Trophoblast cell (in vitro differentiated cells and primary cell): ENCODE data around the gene ART4.

Source experiments
- DNase-seq, 2 donors: peaks; one replicate each; pipeline ENCODE4 v3.0.0-alpha.2; 2016
- H2AFZ ChIP-seq: 2 replicates; pipeline ENCODE4 v1.6.1; 2013; ENCODE audit warnings: low read length, moderate library complexity, mild to moderate bottlenecking; ENCODE audit not compliant: insufficient read depth, poor library complexity
- H2AK5ac ChIP-seq: 2 replicates; pipeline ENCODE4 v1.6.1; 2013; ENCODE audit warnings: mild to moderate bottlenecking, low read length
- H2BK120ac ChIP-seq: 2 replicates; pipeline ENCODE4 v1.6.1; 2013; ENCODE audit warnings: low read length, mild to moderate bottlenecking, moderate library complexity; ENCODE audit not compliant: insufficient read depth, poor library complexity
- H2BK12ac ChIP-seq: 2 replicates; pipeline ENCODE4 v1.6.1; 2013; ENCODE audit warnings: mild to moderate bottlenecking, low read length, moderate library complexity
- H2BK5ac ChIP-seq: 2 replicates; pipeline ENCODE4 v1.6.1; 2013; ENCODE audit warnings: low read length, low read depth, moderate library complexity, mild to moderate bottlenecking; ENCODE audit not compliant: poor library complexity
- H3K14ac ChIP-seq: 2 replicates; pipeline ENCODE4 v1.6.1; 2013; ENCODE audit warnings: mild to moderate bottlenecking, low read length
- H3K18ac ChIP-seq: 2 replicates; pipeline ENCODE4 v1.6.1; 2013; ENCODE audit warnings: mild to moderate bottlenecking, low read length
- H3K23ac ChIP-seq: 2 replicates; pipeline ENCODE4 v1.6.1; 2013; ENCODE audit warnings: low read length
- H3K27ac ChIP-seq: 2 replicates; pipeline ENCODE4 v1.5.1; 2013; ENCODE audit warnings: low read depth, mild to moderate bottlenecking, inconsistent platforms, low read length, moderate library complexity
- H3K27me3 ChIP-seq: 2 replicates; pipeline ENCODE4 v1.6.1; 2013; ENCODE audit warnings: inconsistent platforms, mild to moderate bottlenecking, low read length, moderate library complexity; ENCODE audit not compliant: insufficient read depth
- H3K36me3 ChIP-seq, 2 experiments: 1 replicate in 1 of 2; 2 replicates in 1 of 2; pipeline ENCODE4 v1.6.1; 2013; ENCODE audit warnings: low read length in 2 of 2, mild to moderate bottlenecking in 2 of 2, moderate library complexity in 1 of 2; ENCODE audit not compliant: insufficient read depth in 2 of 2, control insufficient read depth in 1 of 2
- H3K4ac ChIP-seq: 2 replicates; pipeline ENCODE4 v1.6.1; 2013; ENCODE audit warnings: low read depth, mild to moderate bottlenecking, low read length, moderate library complexity
- H3K4me1 ChIP-seq, 2 experiments: 1 replicate in 1 of 2; 2 replicates in 1 of 2; pipeline ENCODE4 v1.6.1; 2013; ENCODE audit warnings: low read length in 2 of 2, mild to moderate bottlenecking in 2 of 2, moderate library complexity in 1 of 2; ENCODE audit not compliant: insufficient read depth in 2 of 2, control insufficient read depth in 1 of 2
- H3K4me2 ChIP-seq: 2 replicates; pipeline ENCODE4 v1.6.1; 2013; ENCODE audit warnings: inconsistent platforms, mild to moderate bottlenecking, low read length, moderate library complexity
- H3K4me3 ChIP-seq: 2 replicates; pipeline ENCODE4 v1.5.1; 2013; ENCODE audit warnings: mild to moderate bottlenecking, low read depth, low read length, inconsistent platforms
- H3K79me1 ChIP-seq: one replicate; pipeline ENCODE4 v1.6.1; 2013; ENCODE audit warnings: low read length
- H3K79me2 ChIP-seq: 2 replicates; pipeline ENCODE4 v1.6.1; 2013; ENCODE audit warnings: low read length, mild to moderate bottlenecking; ENCODE audit not compliant: control insufficient read depth, insufficient read depth, poor library complexity
- H3K9ac ChIP-seq: 2 replicates; pipeline ENCODE4 v1.6.1; 2013; ENCODE audit warnings: mild to moderate bottlenecking, low read length
- H3K9me3 ChIP-seq: 2 replicates; pipeline ENCODE4 v1.6.1; 2013; ENCODE audit warnings: low read depth, mild to moderate bottlenecking, control low read depth, inconsistent platforms, low read length; ENCODE audit not compliant: insufficient read depth
- H4K12ac ChIP-seq: 2 replicates; pipeline ENCODE4 v1.6.1; 2013; ENCODE audit warnings: low read depth, mild to moderate bottlenecking, low read length, moderate library complexity
- H4K8ac ChIP-seq: 2 replicates; pipeline ENCODE4 v1.6.1; 2013; ENCODE audit warnings: low read depth, mild to moderate bottlenecking, low read length, moderate library complexity
- H4K91ac ChIP-seq: one replicate; pipeline ENCODE4 v1.6.1; 2013; ENCODE audit warnings: low read depth, mild to moderate bottlenecking, low read length, moderate library complexity
- WGBS: extraction: QIAGEN DNeasy Blood & Tissue Kit; methylation state at CpG from one replicate; pipeline ENCODE4 v1.1.7; 2013; ENCODE audit warnings: missing lambda C conversion rate; ENCODE audit not compliant: insufficient read length, insufficient coverage; ENCODE audit errors: extremely low coverage; 5-methylcytosine and 5-hydroxymethylcytosine counted together

Gene ART4

DNA sequence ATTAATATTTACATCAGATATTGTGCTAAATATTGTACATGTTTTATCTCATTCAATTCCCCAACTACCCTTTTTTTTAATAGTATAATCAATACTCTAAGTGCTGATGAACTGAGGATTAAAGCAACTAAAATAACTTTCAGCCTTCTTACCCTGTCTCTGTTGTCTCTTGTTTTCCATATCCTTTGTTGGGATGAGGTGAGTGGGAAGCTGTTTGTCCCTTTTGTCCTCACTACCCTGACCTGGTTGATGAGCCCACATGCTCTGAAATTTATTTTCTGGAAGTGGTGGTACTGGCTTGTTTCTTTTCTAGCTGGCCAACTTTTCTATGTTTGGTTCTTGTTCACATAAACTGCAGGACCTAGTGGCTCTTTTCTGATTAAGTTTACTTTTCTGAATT, 9.6 kb upstream of the ART4 start:
- Histone ChIP-seq H3K4me2 (no peak overlapping the region), H3K27me3 (no peaks in the 10 kb centered on the region), H3K27ac (peak overlapping the region; percentile 57), H2AK5ac (no peak overlapping the region), H2BK120ac (peak overlapping the region; percentile 81), H3K9ac (no peak overlapping the region), H3K79me1 (peaks cover 33% of the 10 kb centered on the region), H4K12ac (no peak overlapping the region), H3K4ac (no peak overlapping the region), H3K18ac (no peak overlapping the region), H3K14ac (no peak overlapping the region), H3K4me1 (peaks cover 4 to 21% of the 10 kb centered on the region in 2 experiments), H2AFZ (no peak overlapping the region), H3K36me3 (no peaks in the 10 kb centered on the region), H3K23ac (no peak overlapping the region), H3K4me3 (no peak overlapping the region), H2BK12ac (peak overlapping the region; percentile 99), H3K9me3 (no peaks in the 10 kb centered on the region), H2BK5ac (peak overlapping the region; percentile 89), H4K91ac (peak overlapping the region; percentile 98), H3K79me2 (peaks cover 2% of the 10 kb centered on the region), H4K8ac (no peak overlapping the region)
- no peak for DNase-seq

DNA sequence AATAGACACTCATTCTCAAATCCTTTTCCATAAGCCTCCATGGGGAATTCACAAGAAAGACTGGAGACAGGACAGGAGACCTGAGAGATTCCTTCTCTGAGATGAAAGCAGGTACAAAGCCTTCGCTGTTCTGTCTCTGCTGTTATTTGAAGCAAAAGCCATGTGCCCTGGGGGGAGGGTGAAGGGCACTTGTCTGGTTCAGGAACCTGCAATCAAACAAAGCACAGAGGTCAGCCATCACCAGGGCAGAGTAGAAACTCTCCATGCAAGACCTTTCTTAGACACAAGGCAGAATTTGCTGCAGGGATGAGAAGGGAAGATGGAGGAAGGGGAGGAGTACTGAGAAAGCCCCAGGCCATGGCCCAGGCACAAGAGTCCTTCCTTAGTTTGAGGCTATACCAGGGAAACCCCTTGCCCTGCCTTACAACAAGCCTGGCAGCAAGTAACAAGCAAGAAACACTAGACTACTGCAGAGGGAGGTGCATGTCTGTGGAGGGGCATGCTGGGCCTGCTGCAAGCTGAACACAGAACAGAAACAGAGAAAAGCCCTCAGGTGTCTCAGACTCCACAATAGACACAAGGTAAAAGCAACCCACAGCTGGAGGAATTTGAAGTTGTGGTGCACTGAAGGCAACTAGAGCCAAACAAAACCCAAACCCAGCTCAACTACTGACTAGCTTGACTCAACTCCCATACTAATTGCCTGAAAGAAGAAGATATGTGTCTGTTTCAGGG, 7.8 kb upstream of the ART4 start:
- Histone ChIP-seq H3K36me3 (no peaks in the 10 kb centered on the region), H4K91ac (peak overlapping the region; percentile 58), H3K23ac (no peak overlapping the region), H3K79me2 (peaks cover 2% of the 10 kb centered on the region), H3K4me2 (peak overlapping the region; percentile 17), H3K79me1 (peaks cover 37% of the 10 kb centered on the region), H3K14ac (peak overlapping the region; percentile 3), H3K4me1 (peaks cover 4 to 21% of the 10 kb centered on the region in 2 experiments), H3K9me3 (no peaks in the 10 kb centered on the region), H3K4ac (no peak overlapping the region), H3K9ac (no peak overlapping the region), H2AFZ (no peak overlapping the region), H2BK120ac (peak overlapping the region; percentile 77), H3K18ac (no peak overlapping the region), H3K27me3 (no peaks in the 10 kb centered on the region), H2BK5ac (peak overlapping the region; percentile 87), H4K8ac (peak overlapping the region; percentile 5), H4K12ac (no peak overlapping the region), H2BK12ac (peak overlapping the region; percentile 2), H2AK5ac (no peak overlapping the region), H3K4me3 (no peak overlapping the region), H3K27ac (peak overlapping the region; percentile 92)
- DNase-seq: no peak
- WGBS: no CpG with 5 or more reads among the region's 1 CpG

DNA sequence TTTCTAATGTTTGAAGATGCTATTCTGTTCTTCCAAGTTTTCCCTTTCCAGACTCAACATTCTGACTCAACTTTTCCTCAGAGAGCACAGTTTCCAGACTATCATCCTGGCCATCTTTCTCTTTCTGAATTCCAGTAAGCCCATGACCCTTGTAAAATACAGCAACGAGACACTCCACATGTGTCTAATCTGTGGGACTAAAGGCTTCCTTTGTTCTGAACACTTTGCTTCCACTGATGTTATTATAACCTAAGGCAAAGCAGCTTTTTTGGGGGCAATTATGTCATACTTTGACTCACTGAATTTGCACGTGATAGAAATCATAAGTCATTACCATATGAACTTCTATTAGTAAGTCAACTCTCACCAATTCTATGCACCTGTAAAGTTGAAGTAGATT, 6.3 kb upstream of the ART4 start:
- Histone ChIP-seq H4K12ac (no peak overlapping the region), H2BK120ac (no peak overlapping the region), H3K9ac (no peak overlapping the region), H2AFZ (no peak overlapping the region), H3K4ac (no peak overlapping the region), H2BK12ac (no peak overlapping the region), H3K18ac (no peak overlapping the region), H3K4me3 (no peak overlapping the region), H3K23ac (no peak overlapping the region), H4K91ac (no peak overlapping the region), H3K79me1 (peaks cover 35% of the 10 kb centered on the region), H3K27ac (peak overlapping the region; percentile 84), H3K4me2 (no peak overlapping the region), H3K27me3 (no peaks in the 10 kb centered on the region), H2BK5ac (no peak overlapping the region), H3K36me3 (no peaks in the 10 kb centered on the region), H3K9me3 (no peaks in the 10 kb centered on the region), H2AK5ac (no peak overlapping the region), H3K14ac (no peak overlapping the region), H3K4me1 (peaks cover 4 to 21% of the 10 kb centered on the region in 2 experiments), H4K8ac (no peak overlapping the region), H3K79me2 (peaks cover 2% of the 10 kb centered on the region)
- no peak for DNase-seq
- no CpG with 5 or more reads among the region's 2 CpGs for WGBS

DNA sequence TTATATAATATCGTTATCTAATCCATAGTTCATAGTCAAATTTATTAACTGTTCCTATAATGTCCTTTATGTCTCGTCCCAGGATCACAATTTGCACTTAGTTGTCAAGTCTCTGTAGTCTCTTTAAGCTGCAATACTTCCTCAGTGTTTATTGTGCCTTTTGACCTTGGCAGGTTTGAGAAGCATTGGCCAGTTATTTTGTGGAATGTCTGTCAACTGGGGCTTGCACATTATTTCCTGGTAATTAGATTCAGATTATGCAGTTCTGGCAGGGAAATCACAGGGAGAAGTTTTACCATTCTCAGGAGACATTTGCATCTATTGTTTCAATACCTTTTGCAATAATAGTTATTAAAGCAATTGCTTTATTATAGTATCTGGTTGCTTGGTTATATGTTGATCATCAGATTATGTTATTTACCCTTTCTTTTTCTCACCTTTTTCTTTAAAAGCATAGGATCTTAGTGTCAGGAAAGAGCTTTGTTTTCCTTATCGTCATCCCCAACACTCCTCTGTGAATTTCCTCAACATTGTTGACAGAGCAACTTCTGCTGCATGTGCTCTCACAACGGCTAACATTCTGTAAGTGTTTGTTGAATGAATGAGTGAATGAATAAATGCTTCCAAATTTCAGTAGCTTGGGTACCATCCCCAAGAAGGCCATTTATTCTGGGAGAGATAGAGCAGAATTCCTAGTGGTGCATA, 3.7 kb upstream of the ART4 start:
- Histone ChIP-seq H3K4me2 (no peak overlapping the region), H4K12ac (no peak overlapping the region), H3K27me3 (no peaks in the 10 kb centered on the region), H3K23ac (no peak overlapping the region), H3K79me1 (peaks cover 30% of the 10 kb centered on the region), H2BK5ac (no peak overlapping the region), H2AFZ (no peak overlapping the region), H3K27ac (no peak overlapping the region), H3K9me3 (no peaks in the 10 kb centered on the region), H3K18ac (peak overlapping the region; percentile 10), H2BK12ac (peak overlapping the region; percentile 100), H3K79me2 (peaks cover 4% of the 10 kb centered on the region), H3K14ac (peak overlapping the region; percentile 87), H3K9ac (no peak overlapping the region), H2AK5ac (no peak overlapping the region), H4K91ac (peak overlapping the region; percentile 95), H2BK120ac (peak overlapping the region; percentile 26), H4K8ac (peak overlapping the region; percentile 91), H3K4ac (no peak overlapping the region), H3K4me3 (no peak overlapping the region), H3K4me1 (peaks cover 2 to 23% of the 10 kb centered on the region in 2 experiments), H3K36me3 (no peaks in the 10 kb centered on the region)
- 100% methylated on average over 1 of the region's 4 CpGs for WGBS
- no peak for DNase-seq
